Esophagus muscularis mucosa (tissue), 4 donors: ENCODE data around the gene CHL1. TPM values are rescaled to one million over a fixed set of nuclear protein-coding genes. Genes with fewer than 3 reads are reported as not detected.

Experiments used
- DNase-seq: peaks from one replicate; pipeline ENCODE4 v3.0.0-alpha.2; 2017; ENCODE audit errors: extremely low spot score
- H3K27ac ChIP-seq, 4 donors: fragments of 200-600 bp; sonication (generic); replicated peaks in 1 of 4; 1 replicate in 3 of 4; 2 replicates in 1 of 4; pipeline ENCODE4 v1.5.1; 2016 to 2019; ENCODE audit warnings: mild to moderate bottlenecking in 1 of 4
- H3K27me3 ChIP-seq, 4 donors: fragments of 200-600 bp; sonication (generic); one replicate each; pipeline versions ENCODE4 v1.5.1 to v1.6.0; 2016 to 2019
- H3K36me3 ChIP-seq, 4 donors: fragments of 200-600 bp; sonication (generic); one replicate each; pipeline ENCODE4 v1.5.1; 2016 to 2019
- H3K4me1 ChIP-seq, 4 donors: fragments of 200-600 bp; sonication (generic); one replicate each; pipeline ENCODE4 v1.5.1; 2016 to 2019
- H3K4me3 ChIP-seq, 4 donors: fragments of 200-600 bp; sonication (generic); 1 replicate in 2 of 4; 2 replicates in 2 of 4; pipeline ENCODE4 v1.5.1; 2016 to 2019; ENCODE audit warnings: mild to moderate bottlenecking in 4 of 4, moderate library complexity in 1 of 4
- H3K9me3 ChIP-seq, 4 donors: fragments of 200-600 bp; sonication (generic); 1 replicate in 3 of 4; 2 replicates in 1 of 4; pipeline ENCODE4 v1.5.1; 2016 to 2019
- EP300 ChIP-seq: sonication (generic); formaldehyde crosslinking; IDR thresholded peaks from one replicate; pipeline ENCODE4 v1.6.1; 2017; ENCODE audit warnings: antibody characterized with exemption
- POLR2A ChIP-seq: fragments of 450-650 bp; IDR thresholded peaks from one replicate; pipeline ENCODE4 v1.6.1; 2017; ENCODE audit warnings: antibody characterized with exemption, moderate library complexity, mild to moderate bottlenecking, low read depth
- POLR2AphosphoS5 ChIP-seq, 2 donors: sonication (generic); formaldehyde crosslinking; IDR thresholded peaks; one replicate each; pipeline ENCODE4 v1.6.1; 2017; ENCODE audit warnings: antibody characterized with exemption in 2 of 2
- WGBS: methylation state at CpG from one replicate; pipeline ENCODE4 v1.1.5; 2018; 5-methylcytosine and 5-hydroxymethylcytosine counted together
- intact Hi-C: fragments of 100-400 bp; cut with DNase I; formaldehyde crosslinking; loops from one replicate; pipeline ENCODE4 v1.15.1; 2023
- total RNA-seq, 4 donors: library from RNA; depleted of rRNA; stranded (reverse); fragments of >200 nt; gene quantifications; one replicate each; pipeline versions ENCODE4 v1.1.0 to v1.2.1, GENCODE V29; 2016
- TF ChIP-seq, protein P1 (sequence below), 3 experiments: fragments of 200-600 bp in 2 of 3; fragments of 450-650 bp in 1 of 3; sonication (generic) in 2 of 3; IDR thresholded peaks; one replicate each; pipeline ENCODE4 v1.5.1; 2017 to 2019; ENCODE audit warnings: antibody characterized with exemption in 3 of 3, mild to moderate bottlenecking in 2 of 3, moderate library complexity in 1 of 3

CHL1 gene
- total RNA-seq, 4 donors from 2014 or later: 33.0 to 49.1 (median 42.5) TPM

DNA sequence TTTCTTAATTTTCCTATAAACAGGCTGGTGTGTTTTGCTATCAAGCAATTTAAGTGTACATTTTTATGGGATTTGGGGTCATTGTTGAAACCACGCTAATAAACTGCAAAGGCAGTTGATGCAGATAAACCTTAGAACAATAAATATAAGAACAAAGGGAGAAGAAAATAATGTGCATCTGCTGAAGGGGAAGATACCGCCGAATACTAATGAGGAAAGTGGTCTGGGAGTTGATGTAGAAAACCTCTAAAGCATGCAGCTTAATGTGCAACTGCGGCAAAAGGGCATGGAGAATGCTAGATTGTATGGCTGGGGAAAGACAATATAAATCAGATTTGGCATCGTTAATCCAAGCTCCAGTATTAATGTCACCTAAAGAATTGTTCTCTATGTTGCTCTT is 29.8 kb upstream of the CHL1 start:
- no peaks in the 10 kb centered on the region for H3K9me3 ChIP-seq
- no peak for DNase-seq
- H3K36me3 ChIP-seq: no peaks in the 10 kb centered on the region
- intact Hi-C loops: no loop called here
- WGBS: 87% methylated on average over 5 of the region's 5 CpGs
- no peak overlapping the region for H3K27ac ChIP-seq
- no peak overlapping the region for H3K4me3 ChIP-seq
- TF ChIP-seq POLR2A (no peak), POLR2AphosphoS5 (IDR thresholded peaks at IDR 0.05) (no peak), EP300 (no peak)
- TF ChIP-seq, protein P1, sequence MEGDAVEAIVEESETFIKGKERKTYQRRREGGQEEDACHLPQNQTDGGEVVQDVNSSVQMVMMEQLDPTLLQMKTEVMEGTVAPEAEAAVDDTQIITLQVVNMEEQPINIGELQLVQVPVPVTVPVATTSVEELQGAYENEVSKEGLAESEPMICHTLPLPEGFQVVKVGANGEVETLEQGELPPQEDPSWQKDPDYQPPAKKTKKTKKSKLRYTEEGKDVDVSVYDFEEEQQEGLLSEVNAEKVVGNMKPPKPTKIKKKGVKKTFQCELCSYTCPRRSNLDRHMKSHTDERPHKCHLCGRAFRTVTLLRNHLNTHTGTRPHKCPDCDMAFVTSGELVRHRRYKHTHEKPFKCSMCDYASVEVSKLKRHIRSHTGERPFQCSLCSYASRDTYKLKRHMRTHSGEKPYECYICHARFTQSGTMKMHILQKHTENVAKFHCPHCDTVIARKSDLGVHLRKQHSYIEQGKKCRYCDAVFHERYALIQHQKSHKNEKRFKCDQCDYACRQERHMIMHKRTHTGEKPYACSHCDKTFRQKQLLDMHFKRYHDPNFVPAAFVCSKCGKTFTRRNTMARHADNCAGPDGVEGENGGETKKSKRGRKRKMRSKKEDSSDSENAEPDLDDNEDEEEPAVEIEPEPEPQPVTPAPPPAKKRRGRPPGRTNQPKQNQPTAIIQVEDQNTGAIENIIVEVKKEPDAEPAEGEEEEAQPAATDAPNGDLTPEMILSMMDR (IDR thresholded peaks at IDR 0.05): no peak
- H3K4me1 ChIP-seq: no peaks in the 10 kb centered on the region
- no peaks in the 10 kb centered on the region for H3K27me3 ChIP-seq

DNA sequence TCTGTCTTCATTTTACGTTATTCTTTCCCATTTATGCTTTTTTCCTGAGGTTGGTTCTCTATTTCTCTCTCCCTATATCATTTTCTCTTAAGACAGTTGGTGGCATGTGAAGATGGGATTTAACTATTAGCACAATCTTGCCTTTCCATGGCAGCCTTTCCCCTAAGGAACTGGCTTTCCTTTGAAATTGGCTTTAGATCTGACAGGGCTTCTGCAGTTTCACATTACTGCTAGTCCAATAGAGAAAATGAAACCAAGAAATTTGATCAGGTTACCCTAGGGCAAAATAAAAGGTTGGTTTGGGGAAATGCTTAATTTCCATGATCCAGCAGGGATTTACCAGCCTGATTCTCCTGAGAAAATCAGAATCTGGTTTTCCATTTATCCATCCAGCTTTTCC is 22.7 kb upstream of the CHL1 start:
- no peak for DNase-seq
- Histone ChIP-seq H3K4me3 (peak overlapping the region in 1 of 4 donors; percentile 8), H3K27ac (no peak overlapping the region)

GRCh38 chr3:184976-185375 is 11.6 kb upstream of the CHL1 start:
- no peaks in the 10 kb centered on the region for H3K4me1 ChIP-seq
- DNase-seq: no peak
- no peaks in the 10 kb centered on the region for H3K9me3 ChIP-seq
- H3K27ac ChIP-seq: no peak overlapping the region
- no peak overlapping the region for H3K4me3 ChIP-seq
- H3K36me3 ChIP-seq: no peaks in the 10 kb centered on the region
- TF ChIP-seq EP300 (no peak), POLR2A (no peak), POLR2AphosphoS5 (IDR thresholded peaks at IDR 0.05) (no peak)
- TF ChIP-seq, protein P1 (IDR thresholded peaks at IDR 0.05): no peak
- H3K27me3 ChIP-seq: no peaks in the 10 kb centered on the region
- 67% methylated on average over 3 of the region's 3 CpGs for WGBS
- intact Hi-C loops: no loop called here

More for the DNA sequence above, 22.7 kb upstream of the CHL1 start:
- intact Hi-C loops: no loop called here
- Histone ChIP-seq H3K36me3 (no peaks in the 10 kb centered on the region), H3K9me3 (no peaks in the 10 kb centered on the region), H3K4me1 (no peaks in the 10 kb centered on the region), H3K27me3 (peaks cover 0 to 4% (median 0%) of the 10 kb centered on the region in 4 donors)
- 33% methylated on average over 1 of the region's 1 CpG for WGBS
- TF ChIP-seq EP300 (no peak), POLR2AphosphoS5 (IDR thresholded peaks at IDR 0.05) (no peak), POLR2A (no peak)
- TF ChIP-seq, protein P1 (IDR thresholded peaks at IDR 0.05): no peak

DNA sequence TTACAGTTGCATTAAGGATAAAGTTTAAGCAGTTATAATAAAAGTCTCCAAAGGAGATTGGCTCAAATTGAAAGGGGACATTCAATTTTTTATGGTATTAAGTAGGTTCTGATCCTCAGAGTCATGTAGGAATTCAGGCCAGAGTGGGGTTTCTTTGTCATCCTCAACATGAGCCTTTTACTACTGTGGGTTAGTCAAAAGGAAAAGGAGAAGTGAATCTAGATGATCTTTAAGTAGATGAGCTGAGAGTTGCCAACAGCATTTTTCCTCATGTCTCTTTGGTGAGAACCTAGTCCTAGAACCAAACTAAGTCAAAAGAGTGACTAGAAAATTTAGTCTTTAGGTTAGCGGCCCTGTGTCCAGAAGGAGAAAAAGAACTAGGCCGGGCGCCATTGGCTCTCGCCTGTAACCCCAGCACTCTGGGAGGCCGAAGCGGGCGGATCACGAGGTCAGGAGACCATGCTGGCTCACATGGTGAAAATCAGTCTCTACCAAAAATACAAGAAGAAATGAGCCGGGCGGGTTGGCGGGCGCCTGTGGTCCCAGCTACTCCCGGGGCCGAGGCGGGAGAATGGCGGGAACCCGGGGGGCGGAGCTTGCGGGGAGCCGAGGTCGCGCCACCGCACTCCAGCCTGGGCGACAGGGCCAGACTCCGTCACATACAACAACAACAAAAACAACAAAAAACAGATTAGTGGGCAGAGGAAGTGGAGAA is 4.2 kb upstream of the CHL1 start:
- no peak for TF ChIP-seq POLR2AphosphoS5 (IDR thresholded peaks at IDR 0.05)
- no peak for TF ChIP-seq EP300
- TF ChIP-seq, protein P1 (IDR thresholded peaks at IDR 0.05): no peak
- Histone ChIP-seq H3K4me1 (peaks cover 10 to 12% (median 11%) of the 10 kb centered on the region in 4 donors), H3K4me3 (no peak overlapping the region), H3K36me3 (no peaks in the 10 kb centered on the region), H3K27me3 (peaks cover 0 to 30% (median 7%) of the 10 kb centered on the region in 4 donors), H3K9me3 (no peaks in the 10 kb centered on the region), H3K27ac (no peak overlapping the region)
- DNase-seq: no peak
- intact Hi-C loops: no loop called here
- 88% methylated on average over 25 of the region's 25 CpGs for WGBS

- Histone ChIP-seq H3K27ac (no peak overlapping the region), H3K4me3 (no peak overlapping the region), H3K9me3 (no peaks in the 10 kb centered on the region), H3K4me1 (peaks cover 13 to 21% (median 21%) of the 10 kb centered on the region in 4 donors), H3K27me3 (peaks cover 0 to 46% (median 20%) of the 10 kb centered on the region in 4 donors), H3K36me3 (no peaks in the 10 kb centered on the region)
- no peak for DNase-seq
- intact Hi-C loops: no loop called here
- TF ChIP-seq POLR2AphosphoS5 (IDR thresholded peaks at IDR 0.05) (no peak), POLR2A (no peak), EP300 (no peak)
- TF ChIP-seq, protein P1 (IDR thresholded peaks at IDR 0.05): no peak
- 75% methylated on average over 2 of the region's 2 CpGs for WGBS
Observed at GRCh38 chr3:194001-194400, 2.6 kb upstream of the CHL1 start.
